ENCODE data around the gene TMEM25.
"Not testable (repeated sequence)": the region's sequence is repeated elsewhere in the genome, so short reads cannot be mapped to it uniquely, and the experiment has no call there.

Gene TMEM25

DNA sequence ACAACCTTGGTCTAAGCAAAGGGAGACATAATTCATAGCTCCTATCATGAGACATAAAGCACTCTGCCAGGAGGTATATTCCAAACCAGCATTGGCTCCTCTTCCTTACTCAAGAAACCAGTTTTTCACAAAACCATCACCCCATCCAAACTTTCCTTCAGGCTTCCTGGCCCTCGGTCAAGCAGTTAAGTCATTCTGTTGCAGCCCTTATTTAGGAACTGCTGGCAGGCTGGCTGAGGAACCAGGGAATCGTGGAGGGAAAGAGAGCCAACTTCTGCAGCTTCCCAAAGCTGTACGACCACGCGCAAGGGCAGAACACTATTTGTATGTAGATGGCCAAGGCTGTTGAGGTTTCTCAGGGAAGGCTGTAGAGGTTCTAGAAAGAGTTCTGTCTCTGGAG, 34.1 kb downstream of the TMEM25 start:
- DNase-seq (ENCODE audit: low read depth), result no peak
- TF ChIP-seq, protein P1, sequence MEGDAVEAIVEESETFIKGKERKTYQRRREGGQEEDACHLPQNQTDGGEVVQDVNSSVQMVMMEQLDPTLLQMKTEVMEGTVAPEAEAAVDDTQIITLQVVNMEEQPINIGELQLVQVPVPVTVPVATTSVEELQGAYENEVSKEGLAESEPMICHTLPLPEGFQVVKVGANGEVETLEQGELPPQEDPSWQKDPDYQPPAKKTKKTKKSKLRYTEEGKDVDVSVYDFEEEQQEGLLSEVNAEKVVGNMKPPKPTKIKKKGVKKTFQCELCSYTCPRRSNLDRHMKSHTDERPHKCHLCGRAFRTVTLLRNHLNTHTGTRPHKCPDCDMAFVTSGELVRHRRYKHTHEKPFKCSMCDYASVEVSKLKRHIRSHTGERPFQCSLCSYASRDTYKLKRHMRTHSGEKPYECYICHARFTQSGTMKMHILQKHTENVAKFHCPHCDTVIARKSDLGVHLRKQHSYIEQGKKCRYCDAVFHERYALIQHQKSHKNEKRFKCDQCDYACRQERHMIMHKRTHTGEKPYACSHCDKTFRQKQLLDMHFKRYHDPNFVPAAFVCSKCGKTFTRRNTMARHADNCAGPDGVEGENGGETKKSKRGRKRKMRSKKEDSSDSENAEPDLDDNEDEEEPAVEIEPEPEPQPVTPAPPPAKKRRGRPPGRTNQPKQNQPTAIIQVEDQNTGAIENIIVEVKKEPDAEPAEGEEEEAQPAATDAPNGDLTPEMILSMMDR (conservative IDR thresholded peaks at IDR 0.05; ENCODE audit: low read depth, low read length), result no peak
- peak overlapping the region; percentile 13 for H3K4me3 ChIP-seq (ENCODE audit: low read depth, low read length)

DNA sequence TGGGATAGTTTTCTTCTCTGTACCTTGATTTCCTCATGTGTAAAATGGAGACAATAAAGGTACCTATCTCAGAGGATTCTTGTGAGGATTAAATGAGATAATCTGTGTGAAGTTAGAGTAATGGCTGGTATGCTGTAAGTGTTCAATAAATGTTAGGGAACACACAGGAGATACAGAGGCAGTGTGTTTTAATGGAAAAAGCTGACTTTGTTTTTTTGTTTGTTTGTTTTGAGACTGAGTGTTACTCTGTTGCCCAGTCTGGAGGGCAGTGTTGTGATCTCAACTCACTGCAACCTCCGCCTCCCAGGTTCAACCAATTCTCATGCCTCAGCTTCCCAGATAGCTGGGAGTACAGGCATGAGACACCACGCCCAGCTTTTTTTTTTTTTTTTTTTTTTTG, 38.7 kb downstream of the TMEM25 start:
- TF ChIP-seq, protein P1 (conservative IDR thresholded peaks at IDR 0.05; ENCODE audit: low read depth, low read length), result no peak
- no peak for DNase-seq (ENCODE audit: low read depth)
- no peak overlapping the region for H3K4me3 ChIP-seq (ENCODE audit: low read depth, low read length)

DNA sequence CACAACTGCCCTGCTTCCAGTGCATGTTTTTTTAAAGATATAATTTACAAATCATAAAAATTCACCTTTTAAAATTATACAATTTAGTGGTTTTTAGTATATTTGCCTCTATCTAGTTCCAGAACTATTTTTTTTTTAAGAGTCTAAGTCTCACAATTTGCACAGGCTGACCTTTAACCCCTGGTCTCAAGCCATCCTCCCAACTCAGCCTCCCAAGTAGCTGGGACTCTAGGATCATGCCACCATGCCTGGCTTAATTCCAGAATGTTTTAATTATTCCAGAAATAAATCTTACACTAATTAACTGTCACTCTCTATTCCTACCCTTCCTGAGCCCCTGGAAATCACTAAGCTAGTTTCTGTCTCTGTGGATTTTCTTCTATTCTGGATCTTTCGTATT, 39.8 kb downstream of the TMEM25 start:
- DNase-seq (ENCODE audit: low read depth), result no peak
- no peak overlapping the region for H3K4me3 ChIP-seq (ENCODE audit: low read depth, low read length)
- TF ChIP-seq, protein P1 (conservative IDR thresholded peaks at IDR 0.05; ENCODE audit: low read depth, low read length), result no peak

DNA sequence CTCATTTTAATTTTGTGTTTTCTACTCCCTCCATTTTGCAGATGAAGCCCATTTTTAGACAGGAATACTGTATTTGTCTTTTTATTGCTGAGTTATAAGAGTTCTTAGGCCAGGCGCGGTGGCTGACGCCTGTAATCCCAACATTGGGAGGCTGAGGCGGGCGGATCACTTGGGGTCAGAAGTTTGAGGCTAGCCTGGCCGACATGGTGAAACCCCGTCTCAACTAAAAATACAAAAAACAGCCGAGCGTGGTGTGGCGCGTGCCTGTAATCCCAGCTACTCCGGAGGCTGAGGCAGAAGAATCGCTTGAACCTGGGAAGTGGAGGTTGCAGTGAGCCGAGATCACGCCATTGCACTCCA, 40.7 kb downstream of the TMEM25 start:
- peak overlapping the region; percentile 95 for H3K4me3 ChIP-seq (ENCODE audit: low read depth, low read length)
- peak; percentile 48 for DNase-seq (ENCODE audit: low read depth)

DNA sequence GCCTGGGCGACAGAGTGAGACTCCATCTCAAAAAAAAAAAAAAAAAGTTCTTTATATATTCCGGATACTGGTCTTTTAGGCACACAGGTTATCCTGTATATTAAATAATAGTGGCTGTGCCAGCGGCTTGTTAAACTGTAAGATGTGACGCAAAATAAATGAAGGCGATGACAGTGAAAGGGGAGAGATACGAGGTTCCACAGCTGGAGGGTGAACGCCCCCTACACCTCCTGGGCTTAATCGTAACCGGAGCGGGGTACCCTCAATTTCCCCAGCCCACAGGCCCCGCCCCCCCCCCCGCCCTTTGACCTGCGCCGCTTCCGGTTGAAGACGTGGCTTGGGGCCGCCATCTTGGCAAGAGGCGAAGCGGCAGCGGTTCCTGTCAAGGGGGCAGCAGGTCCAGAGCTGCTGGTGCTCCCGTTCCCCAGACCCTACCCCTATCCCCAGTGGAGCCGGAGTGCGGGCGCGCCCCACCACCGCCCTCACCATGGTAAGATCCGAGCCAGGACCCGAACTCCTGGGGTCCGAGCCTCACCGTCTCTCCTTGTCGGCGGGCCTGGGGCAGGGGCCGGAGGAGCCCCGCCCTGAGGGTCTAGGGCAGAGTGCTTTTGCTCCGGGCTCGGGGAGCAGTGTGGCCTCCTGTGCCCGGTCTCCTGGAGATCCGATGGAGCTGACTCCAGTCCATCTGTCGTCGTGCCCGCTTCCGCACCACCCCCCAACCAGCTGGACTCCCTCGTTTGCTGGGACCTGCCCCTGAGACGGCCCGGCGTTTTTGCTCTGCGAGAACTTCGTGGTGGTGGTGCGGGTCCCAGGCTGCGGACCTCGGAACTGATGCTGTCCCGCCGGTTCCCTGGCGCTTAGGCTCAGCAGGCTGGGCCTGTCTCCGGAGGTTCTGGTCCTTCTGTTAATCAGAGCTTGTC, 41.3 kb downstream of the TMEM25 start, which contains the start of gene ARCN1:
Gene ARCN1 (plus strand): TSS at position 349 of the 920 bp plus-strand sequence. CDS start 139 bp downstream, at position 488.
- TF ChIP-seq, protein P1 (conservative IDR thresholded peaks at IDR 0.05; ENCODE audit: low read depth, low read length), result no peak
- DNase-seq (ENCODE audit: low read depth), result peak; percentile 80
- H3K4me3 ChIP-seq (ENCODE audit: low read depth, low read length), result peak within 1 kb of the TSS; percentile 95

DNA sequence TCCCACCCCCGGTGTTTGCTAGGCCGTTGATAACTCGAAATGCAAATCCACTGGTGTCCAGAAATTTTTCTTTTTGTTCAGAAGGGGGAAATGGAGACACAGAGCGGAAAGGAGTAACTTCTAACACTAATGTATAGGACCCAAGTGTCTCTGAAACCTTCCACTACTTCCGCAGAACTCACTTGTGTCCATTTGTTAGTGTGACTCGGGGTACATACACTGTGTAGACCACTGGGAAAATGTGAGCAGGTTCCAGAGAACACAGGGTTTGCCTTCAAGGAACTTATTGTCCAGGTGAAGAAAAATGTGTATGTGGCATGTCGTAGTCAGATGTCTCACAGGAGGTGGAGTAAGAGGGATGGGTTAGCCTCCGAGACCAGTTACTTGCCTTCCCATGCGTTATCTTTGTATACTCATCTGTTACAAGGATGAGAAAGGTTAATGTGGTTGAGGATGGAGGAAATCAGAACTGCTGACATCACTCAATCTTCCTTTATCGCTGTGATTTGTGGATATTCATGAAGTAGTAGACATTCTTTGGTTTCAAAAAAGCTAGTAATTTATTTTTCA, 42.1 kb downstream of the TMEM25 start:
- peak; percentile 66 for DNase-seq (ENCODE audit: low read depth)
- peak overlapping the region; percentile 95 for H3K4me3 ChIP-seq (ENCODE audit: low read depth, low read length)
- TF ChIP-seq, protein P1 (conservative IDR thresholded peaks at IDR 0.05; ENCODE audit: low read depth, low read length), result no peak

DNA sequence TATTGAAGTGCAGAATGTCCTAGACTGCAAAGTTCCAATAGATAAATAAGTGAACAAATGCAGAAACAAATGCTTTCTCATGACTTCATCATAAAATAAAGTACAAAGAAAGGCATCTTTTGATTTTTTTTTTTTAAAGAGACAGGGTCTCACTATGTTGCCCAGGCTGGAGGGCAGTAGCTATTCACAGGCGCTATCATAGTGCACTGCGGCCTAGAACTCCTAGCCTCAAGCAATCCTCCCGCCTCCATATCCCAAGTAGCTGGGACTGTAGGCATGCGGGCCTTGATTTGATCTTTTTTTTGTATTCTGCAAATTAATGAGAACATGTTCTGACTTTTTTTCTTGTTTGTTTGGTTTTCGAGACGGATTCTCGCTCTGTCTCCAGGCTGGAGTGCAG, 43.6 kb downstream of the TMEM25 start:
- no peak for DNase-seq (ENCODE audit: low read depth)
- TF ChIP-seq, protein P1 (conservative IDR thresholded peaks at IDR 0.05; ENCODE audit: low read depth, low read length), result no peak
- peak overlapping the region; percentile 34 for H3K4me3 ChIP-seq (ENCODE audit: low read depth, low read length)

DNA sequence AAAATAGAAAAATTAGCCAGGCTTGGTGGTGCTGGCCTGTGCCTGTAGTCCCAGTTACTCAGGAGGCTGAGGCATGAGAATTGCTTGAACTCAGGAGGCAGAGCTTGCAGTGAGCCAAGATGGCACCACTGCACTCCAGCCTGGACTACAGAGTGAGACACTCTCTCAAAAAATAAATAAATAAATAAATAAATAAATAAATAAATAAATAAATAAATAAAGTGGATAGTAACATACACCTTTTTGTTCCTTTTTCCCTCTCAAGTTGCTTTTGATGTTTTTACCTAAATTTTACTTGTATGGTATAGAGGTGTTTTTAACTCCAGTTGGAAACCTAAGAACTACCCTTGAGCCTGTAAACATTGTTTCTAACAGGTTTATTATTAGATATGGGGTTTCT, 47.0 kb downstream of the TMEM25 start:
- not testable (repeated sequence) for H3K4me3 ChIP-seq (ENCODE audit: low read depth, low read length); DNase-seq (ENCODE audit: low read depth)
